ENCODE results near the gene CFAP53.
A peak's percentile ranks its signal among the peaks of the same experiment; 100 is the strongest.
"Not testable (repeated sequence)": the region's sequence is repeated elsewhere in the genome, so short reads cannot be mapped to it uniquely, and the experiment has no call there.

The CFAP53 gene

GRCh38 chr18:50274941-50275340 is 8.6 kb upstream of the CFAP53 start:
- in situ Hi-C loops (cut with MboI; ENCODE audit: low pct_unique_long_range_greater_than_20kb, low sequenced_read_pairs) = no loop called here
- no peak for DNase-seq

DNA sequence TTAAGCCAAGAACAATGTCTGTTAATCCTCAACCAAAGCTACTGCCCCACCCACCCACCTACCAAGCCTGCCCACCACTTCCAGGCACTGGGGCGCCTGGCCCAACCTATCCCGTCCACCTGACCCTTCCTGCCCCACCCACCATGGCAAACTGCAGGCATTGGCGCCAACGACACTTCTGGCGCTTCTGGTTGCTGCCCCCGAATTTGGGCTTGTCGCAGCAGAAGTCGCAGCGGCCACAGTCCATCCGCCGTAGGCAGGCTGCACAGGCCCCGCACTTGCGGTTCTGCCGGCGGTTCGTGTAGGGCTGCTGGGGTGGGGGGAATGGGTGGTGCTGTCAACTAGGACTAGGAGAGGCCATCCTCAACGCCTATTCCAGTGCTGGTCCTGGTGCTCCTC is 7.7 kb upstream of the CFAP53 start:
- in situ Hi-C loops (cut with MboI; ENCODE audit: low pct_unique_long_range_greater_than_20kb, low sequenced_read_pairs) = no loop called here
- DNase-seq = no peak

GRCh38 chr18:50273203-50274043 is 7.1 kb upstream of the CFAP53 start:
- in situ Hi-C loops (cut with MboI; ENCODE audit: low pct_unique_long_range_greater_than_20kb, low sequenced_read_pairs) = no loop called here
- no peak for DNase-seq

GRCh38 chr18:50272568-50272967 is 6.3 kb upstream of the CFAP53 start:
- in situ Hi-C loops (cut with MboI; ENCODE audit: low pct_unique_long_range_greater_than_20kb, low sequenced_read_pairs) = no loop called here
- DNase-seq = no peak

- no peak for DNase-seq
- in situ Hi-C loops (cut with MboI; ENCODE audit: low pct_unique_long_range_greater_than_20kb, low sequenced_read_pairs) = no loop called here
Measured at GRCh38 chr18:50268022-50268747, 1.9 kb upstream of the CFAP53 start.

DNA sequence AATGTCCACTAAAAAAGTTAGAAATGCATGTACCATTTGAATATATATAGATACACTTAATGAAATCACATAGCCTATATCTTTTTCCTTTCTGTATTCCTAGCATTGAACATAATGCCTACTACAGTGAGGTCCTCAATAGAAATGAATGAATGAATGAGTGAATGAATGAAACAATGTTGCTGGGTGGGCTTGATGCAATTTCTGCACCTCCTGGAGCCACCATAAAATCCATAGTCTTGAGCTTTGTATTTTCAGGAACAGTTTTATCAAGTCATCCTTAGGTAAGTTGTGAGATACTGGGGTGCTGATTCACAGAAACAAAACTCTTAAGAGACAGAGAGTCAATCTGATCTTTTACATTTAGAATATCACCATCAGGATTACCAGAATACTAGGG is 3.3 kb downstream of the CFAP53 start:
- no peak for DNase-seq
- in situ Hi-C loops (cut with MboI; ENCODE audit: low pct_unique_long_range_greater_than_20kb, low sequenced_read_pairs) = no loop called here

DNA sequence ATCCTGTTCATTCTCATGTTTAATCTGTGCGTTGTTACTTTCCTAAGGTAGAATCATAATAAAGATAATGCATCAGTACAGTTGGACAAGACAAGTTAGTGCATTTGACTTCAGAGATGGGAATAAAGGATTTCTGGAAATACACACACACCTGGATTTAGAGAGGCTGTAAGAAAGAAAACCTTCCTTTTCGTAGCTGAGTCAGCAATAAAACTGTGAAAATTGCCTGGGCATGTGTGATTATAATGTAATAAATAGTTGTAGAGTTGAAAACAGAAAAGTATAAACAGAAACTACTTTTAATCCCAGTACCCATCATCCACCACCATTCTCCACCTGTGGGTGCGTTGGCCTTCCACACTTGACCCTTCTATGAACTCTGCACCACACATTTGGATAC is 15.4 kb downstream of the CFAP53 start:
- in situ Hi-C loops (cut with MboI; ENCODE audit: low pct_unique_long_range_greater_than_20kb, low sequenced_read_pairs) = no loop called here
- DNase-seq = no peak

DNA sequence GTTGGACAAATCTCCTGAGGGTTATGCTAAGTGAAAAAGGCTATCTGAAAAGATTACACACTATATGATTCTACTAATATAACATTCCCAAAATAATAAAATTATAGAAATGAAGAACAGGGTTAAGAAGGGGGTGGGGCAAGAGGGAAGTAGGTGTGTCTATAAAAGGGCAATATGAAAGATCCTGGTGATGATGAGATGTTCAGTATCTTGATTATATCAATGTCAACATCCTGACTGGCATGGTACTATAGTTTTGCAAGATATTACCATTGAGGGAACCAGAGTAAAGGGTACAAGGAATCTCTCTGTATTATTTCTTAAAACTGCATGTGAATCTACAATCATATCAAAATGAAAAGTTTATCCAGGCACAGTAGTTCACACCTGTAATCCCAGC is 16.7 kb downstream of the CFAP53 start:
- in situ Hi-C loops (cut with MboI; ENCODE audit: low pct_unique_long_range_greater_than_20kb, low sequenced_read_pairs) = no loop called here
- DNase-seq = no peak

DNA sequence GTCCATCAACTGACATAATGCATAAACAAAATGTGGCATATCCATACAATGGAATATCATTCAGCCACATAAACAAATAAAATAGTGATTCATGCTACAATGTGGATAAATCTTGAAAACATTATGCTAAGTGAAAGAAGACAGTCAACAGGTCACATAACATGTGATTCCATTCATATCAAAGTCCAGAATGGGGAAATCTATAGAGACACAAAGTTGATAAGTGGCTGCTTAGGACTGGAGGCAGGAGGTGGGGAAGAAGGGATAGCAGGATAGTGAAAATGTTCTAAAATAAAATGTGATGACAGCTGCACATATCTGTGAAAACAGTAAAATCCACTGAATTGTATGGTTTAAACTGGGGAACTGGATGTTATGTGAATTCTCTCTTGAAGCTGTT is 18.7 kb downstream of the CFAP53 start:
- in situ Hi-C loops (cut with MboI; ENCODE audit: low pct_unique_long_range_greater_than_20kb, low sequenced_read_pairs) = no loop called here
- no peak for DNase-seq

DNA sequence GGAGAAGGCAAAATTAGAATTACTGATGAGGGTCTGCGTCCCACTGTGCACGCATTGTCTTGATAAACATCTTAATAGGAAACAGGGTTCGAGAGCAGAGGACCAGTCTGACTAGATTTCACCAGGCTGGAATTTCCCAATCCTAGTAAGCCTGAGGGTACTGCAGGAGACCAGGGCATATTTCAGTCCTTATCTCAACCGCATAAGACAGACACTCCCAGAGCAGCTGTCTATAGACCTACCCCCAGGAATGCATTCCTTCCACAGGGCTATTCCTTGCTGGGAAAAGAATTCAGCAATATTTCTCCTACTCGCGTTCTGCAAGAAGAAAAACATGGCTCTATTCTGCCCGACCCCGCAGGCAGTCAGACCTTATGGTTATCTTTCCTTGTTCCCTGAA is 24.5 kb downstream of the CFAP53 start:
- DNase-seq; in situ Hi-C loops (cut with MboI; ENCODE audit: low pct_unique_long_range_greater_than_20kb, low sequenced_read_pairs): not testable (repeated sequence)

DNA sequence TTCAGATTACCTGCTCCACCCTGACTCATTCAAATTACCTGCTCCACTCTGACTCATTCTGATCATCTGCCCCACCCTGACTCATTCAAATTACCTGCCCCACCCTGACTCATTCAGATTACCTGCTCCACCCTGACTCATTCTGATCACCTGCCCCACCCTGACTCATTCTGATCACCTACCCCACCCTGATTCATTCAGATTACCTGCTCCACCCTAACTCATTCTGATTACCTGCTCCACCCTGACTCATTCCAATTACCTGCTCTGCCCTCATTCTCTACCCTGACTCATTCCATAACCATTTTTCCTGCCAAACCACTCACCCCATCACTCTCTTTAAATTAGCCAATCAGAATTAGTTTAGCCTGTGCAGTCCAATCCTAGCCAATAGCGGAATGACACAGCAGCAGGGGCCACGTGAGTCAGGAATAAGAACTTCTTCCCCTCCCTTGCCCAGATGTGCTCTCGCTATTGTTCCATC is 26.2 kb downstream of the CFAP53 start:
- in situ Hi-C loops (cut with MboI; ENCODE audit: low pct_unique_long_range_greater_than_20kb, low sequenced_read_pairs) = no loop called here
- DNase-seq = no peak

- DNase-seq = no peak
- in situ Hi-C loops (cut with MboI; ENCODE audit: low pct_unique_long_range_greater_than_20kb, low sequenced_read_pairs) = no loop called here
Measured at GRCh38 chr18:50232419-50232818, 33.9 kb downstream of the CFAP53 start.

- DNase-seq = no peak
- in situ Hi-C loops (cut with MboI; ENCODE audit: low pct_unique_long_range_greater_than_20kb, low sequenced_read_pairs) = no loop called here
Measured at GRCh38 chr18:50231621-50232020, 34.7 kb downstream of the CFAP53 start.

DNA sequence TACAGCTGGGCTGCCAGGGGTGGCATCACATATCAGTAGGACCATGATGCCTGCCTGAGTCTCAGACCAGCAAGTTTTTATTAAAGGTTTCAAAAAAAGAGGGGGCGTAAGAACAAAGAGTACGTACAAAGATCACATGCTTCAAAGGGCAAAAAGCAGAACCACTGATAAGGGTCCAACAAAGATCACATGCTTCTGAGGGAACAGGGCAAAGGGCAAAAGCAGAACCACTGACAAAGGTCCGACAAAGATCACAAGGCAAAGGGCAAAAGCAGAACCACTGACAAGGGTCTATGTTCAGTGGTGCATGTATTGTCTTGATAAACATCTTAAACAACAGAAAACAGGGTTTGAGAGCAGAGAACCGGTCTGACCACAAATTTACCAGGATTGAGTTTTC is 46.0 kb downstream of the CFAP53 start:
- DNase-seq; in situ Hi-C loops (cut with MboI; ENCODE audit: low pct_unique_long_range_greater_than_20kb, low sequenced_read_pairs): not testable (repeated sequence)

DNA sequence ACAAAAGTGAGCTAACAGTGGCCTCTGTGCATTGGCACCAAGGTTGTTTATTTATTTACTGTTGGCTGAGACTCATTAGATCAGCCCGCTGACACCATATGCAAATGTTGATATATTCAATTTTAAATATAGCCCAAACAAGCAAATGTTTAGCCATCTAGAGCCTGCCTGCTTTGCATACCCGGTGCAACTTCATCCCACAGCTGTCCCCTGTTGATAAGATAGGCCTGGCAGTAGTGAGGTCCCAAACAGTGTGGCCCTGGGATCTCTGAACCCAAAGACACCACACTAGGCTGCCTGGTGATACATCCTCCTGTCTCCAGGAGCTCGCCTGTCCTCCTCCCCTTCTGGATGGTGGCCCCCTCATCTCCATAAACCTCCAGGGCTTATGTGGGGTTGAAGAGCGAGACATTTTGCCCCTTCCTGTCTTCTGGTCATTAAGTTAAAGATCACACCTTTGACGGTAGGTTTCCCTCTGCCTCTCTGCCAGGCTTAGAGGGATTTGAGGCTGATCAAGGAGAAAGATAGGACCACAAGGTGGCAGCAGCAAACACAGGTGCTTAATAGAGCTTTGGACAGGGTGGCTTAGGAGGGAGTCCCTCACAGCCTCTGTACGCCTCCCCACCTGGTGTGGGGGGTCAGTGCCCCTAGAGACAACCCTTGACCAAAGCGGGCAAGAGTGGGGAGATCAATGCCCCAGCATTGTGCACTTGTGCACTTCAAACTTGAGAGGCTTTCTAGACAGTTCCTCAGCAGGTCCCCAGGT is 47.7 kb downstream of the CFAP53 start:
- DNase-seq = peak; percentile 26
- in situ Hi-C loops (cut with MboI; ENCODE audit: low pct_unique_long_range_greater_than_20kb, low sequenced_read_pairs) = no loop called here

DNA sequence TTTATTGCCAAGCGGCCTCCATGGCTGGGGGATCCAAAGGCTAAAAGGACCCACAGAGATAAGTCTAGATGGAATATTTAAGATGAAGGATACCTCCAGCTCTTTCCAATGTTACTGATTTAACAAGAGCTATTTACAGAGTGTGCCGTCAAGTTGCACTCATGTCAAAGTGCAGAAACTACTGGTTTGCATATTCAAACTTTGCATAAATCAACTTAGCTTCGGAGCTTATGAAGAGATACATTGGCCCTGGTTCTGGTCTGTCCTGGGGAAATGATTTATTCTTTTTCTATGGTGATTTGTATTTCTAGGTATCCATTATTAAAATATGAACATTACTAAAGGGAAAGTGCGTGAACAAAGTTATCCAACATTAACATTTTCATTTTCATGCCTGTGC is 57.0 kb downstream of the CFAP53 start:
- no peak for DNase-seq
- in situ Hi-C loops (cut with MboI; ENCODE audit: low pct_unique_long_range_greater_than_20kb, low sequenced_read_pairs) = no loop called here

GRCh38 chr18:50207722-50208121 is 58.6 kb downstream of the CFAP53 start:
- DNase-seq = no peak
- in situ Hi-C loops (cut with MboI; ENCODE audit: low pct_unique_long_range_greater_than_20kb, low sequenced_read_pairs) = no loop called here

GRCh38 chr18:50203801-50204604 is 62.3 kb downstream of the CFAP53 start:
- in situ Hi-C loops (cut with MboI; ENCODE audit: low pct_unique_long_range_greater_than_20kb, low sequenced_read_pairs) = no loop called here
- peak; percentile 58 for DNase-seq

DNA sequence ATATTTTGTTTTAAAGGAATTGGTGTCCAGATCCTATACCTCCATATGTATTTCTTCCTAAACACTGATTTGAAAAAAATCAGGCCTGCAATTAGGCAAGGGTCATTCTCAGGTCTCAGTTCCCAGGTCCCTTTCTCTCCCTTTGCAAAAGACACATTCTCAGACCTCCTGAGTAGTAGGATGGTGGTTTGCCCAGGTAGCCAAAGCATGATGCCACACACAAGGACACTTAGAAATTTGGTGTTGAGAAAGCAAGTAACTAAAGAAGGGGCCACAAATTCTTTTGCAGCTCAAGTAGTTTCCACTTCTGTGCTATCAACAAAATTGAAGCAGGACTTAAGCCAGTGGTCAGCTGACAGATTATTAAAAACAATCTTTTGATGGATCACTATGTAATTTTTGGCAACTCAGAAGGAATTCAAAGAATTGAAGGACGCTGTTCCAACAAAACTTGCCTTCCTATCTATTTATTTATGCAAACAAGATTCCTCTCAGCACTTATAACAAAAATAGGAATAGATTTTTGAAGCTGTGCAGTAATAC is 64.7 kb downstream of the CFAP53 start:
- in situ Hi-C loops (cut with MboI; ENCODE audit: low pct_unique_long_range_greater_than_20kb, low sequenced_read_pairs) = no loop called here

More for the DNA sequence above, 64.7 kb downstream of the CFAP53 start:
- no peak for DNase-seq
